HG02870 (cell line): ENCODE results near the gene SOX9.

Experiments used
- ATAC-seq: cut with Tn5 transposase; IDR thresholded peaks from one replicate; pipeline ENCODE4 v1.9.1; 2021; ENCODE audit warnings: mild to moderate bottlenecking, moderate library complexity; ENCODE audit not compliant: unreplicated experiment

The SOX9 gene

GRCh38 chr17:72120642-72121163, at the start of gene SOX9:
Gene SOX9 (plus strand): TSS chr17:72121020. CDS start chr17:72121392, 372 bp downstream.
- peak; percentile 79 for ATAC-seq

DNA sequence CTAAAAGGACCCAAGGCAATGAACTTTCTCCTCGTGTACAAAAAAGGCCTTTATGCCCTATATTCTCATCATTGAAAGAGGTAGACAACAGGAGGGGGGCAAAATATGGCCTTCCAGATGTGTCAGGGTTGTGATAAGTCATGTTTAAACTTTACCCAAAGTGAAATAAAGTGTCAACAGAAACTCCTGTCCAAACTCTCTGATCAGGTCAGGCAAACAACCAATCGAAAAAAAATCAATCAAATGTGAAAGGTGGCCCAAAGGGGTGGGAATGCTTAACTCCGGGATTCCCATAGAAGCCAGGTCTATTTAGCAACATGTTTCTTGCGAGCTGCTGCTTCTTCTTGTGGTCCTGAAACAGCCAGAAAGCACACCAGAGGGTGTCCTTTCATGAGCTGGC, 49.5 kb upstream of the SOX9 start:
- ATAC-seq = no peak

GRCh38 chr17:72075995-72076677, 44.7 kb upstream of the SOX9 start:
- ATAC-seq = no peak

DNA sequence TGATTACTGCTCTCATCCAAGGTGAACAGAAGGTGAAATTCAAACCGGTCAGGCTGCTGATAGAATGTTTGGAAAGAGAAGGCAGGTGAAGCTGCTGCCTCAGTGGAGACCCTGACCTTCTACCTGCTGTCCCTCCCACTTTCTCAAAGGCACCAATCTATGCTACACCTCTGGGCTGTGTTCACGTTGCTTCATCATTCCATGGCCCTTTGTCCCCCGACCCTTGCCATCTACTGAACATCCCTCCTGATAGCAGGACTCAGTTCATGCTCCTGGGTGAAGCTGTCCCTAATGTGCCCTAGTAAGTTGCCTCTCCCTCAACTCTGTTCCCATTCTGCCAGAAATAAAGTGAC, 44.2 kb upstream of the SOX9 start:
- no peak for ATAC-seq

DNA sequence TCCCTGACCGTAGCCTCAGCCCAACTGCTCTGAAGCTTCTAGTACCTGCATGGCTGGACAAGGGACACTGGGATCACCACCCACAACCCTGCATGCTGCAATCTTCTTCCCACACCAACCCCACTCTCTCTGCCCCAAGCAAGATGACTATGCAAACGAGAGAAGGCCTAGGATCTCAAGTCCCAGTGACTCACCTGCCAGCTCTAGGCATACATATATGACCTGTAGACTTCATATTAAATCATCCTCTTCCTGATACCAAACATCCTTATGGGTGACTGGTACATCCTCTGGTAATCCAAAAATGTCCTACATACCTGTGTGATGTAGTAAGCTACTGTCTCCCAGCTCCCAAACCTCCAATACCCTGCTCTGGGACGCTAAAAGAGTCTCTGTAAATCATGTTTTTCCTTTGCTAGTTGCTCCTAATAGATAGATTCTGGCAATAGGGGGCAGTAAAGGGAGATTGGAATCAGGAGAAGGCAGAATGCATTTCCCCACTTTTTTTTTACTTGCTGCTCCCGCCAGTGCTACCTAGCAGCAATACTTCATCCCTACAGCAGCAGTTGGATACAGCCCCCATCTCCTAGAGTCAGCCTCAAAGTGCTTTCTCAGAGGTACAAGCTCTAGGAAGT, 43.4 kb upstream of the SOX9 start:
- no peak for ATAC-seq

DNA sequence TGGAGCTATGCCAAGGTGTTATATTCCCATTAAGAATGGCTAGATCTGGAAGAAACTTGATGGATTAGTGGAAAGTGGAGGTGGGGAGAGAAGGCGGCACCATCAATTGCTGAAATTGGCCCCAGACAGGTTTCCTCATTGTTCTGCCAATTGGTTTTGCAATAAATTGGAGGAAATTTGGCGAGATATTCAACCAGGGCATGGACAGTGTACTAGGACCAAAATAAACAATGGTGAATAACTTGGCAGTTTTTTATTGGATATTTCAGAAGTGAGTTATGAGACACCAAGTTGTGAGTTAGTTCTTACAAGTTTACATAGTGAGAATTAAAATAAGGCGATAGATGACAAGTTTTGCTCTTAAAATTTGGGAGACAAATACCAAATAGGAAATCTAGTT, 41.1 kb upstream of the SOX9 start:
- ATAC-seq = no peak

DNA sequence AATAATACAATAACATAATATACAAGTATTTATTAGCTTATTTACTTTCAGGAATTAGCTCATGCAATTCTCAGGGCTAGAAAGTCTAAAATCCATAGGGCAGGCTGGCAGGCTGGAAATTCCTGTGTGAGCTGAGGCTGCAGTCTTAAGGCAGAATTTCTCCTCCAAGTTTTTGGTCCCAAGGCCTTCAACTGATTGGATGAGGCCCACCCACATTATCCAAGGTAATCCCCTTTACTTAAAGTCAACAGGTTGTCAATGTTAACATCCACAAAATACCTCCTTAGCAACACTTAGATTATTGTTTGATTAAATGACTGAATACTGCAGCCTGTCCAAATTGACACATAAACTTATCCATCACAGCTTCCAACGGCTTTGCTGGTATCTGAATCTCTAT, 32.9 kb upstream of the SOX9 start:
- ATAC-seq = no peak

DNA sequence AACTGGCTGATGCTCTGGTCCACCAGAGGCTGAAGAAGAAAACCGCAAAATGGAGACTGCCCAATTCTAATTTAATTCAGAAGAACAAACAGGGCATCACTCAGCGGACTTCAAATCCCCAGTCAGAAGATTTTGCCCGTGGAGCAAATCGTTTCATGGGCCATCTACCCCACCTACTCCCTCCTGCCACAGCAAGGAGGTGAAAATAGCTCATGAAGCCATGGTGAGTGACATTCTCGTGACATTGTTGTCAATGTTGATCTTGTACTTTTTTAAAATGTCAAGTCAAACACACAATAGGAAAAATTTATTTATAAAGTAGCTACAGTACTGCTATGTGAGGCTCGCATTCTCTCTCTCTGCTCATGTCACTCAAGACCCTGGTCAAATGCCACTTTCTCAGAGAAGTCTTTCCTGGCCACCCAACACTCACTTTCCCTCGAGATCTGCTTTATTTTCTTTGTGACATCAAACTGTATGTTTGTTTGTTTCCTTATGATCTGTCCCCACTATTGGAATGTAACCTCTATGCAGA, 31.3 kb upstream of the SOX9 start:
- no peak for ATAC-seq

- ATAC-seq = no peak
These were observed 30.7 kb upstream of the SOX9 start for GRCh38 chr17:72090108-72090507.

GRCh38 chr17:72092710-72093322, 28.0 kb upstream of the SOX9 start:
- ATAC-seq = no peak

- no peak for ATAC-seq
These were observed 27.1 kb upstream of the SOX9 start for GRCh38 chr17:72093707-72094106.

DNA sequence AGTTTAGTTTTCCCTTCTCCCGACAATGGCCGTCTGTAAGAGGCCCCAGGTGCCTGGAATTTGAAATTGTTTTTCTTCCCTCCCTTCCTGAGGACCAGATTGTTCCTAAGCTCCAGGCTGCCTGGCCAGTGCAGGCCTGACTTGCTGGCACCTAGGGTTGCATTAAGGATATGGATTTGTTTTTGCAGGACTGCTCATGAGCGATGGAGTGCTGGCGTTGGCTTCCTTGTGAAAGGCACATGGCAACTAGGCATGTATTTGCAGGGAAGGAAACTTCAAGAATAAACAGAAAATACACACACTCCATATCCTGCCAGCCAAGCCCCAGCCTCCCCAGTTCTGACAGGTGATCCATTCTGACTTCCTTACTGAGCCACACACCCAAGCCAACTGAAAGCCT, 25.5 kb upstream of the SOX9 start:
- no peak for ATAC-seq

- no peak for ATAC-seq
These were observed 23.7 kb upstream of the SOX9 start for GRCh38 chr17:72097144-72097543.

DNA sequence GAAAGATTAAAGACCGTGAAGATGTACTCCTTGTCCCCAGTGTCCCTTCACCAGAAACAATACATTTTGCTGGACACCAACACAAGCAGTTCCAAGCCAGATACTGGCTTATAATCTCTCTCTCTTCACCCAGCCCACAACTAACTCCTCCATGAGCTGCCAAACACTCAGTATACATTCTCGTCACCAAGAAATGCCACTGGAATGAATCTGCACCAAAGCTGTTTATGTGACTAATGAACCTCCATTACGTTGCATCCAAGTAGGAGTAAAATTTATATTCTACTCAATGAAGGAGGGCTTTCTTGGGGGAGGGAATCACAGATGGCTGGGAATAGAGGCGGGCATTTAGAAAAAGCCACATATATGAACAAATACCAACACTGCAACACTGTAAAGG, 20.9 kb upstream of the SOX9 start:
- no peak for ATAC-seq

- ATAC-seq = no peak
These were observed 20.4 kb upstream of the SOX9 start for GRCh38 chr17:72100470-72100869.

DNA sequence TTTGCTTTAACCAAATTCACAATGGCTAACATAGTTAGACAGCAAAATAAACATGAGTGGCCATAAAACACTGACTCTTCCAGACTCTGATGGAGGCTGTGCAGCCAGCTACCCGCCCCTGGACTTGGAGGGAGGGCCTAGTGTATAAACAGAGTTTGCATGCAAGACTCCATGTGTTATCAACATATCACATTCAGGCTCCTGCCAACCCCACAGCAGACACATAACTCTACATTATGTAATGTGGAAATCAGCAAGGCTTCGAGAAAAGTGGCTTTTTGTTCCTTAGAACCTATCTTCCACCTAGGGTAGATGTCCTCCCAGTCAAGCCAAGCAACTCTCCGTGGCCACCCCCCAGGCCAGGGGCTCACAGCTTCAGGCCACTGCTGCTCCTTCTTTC, 19.3 kb upstream of the SOX9 start:
- ATAC-seq = no peak

- no peak for ATAC-seq
These were observed 18.5 kb upstream of the SOX9 start for GRCh38 chr17:72102366-72102765.

DNA sequence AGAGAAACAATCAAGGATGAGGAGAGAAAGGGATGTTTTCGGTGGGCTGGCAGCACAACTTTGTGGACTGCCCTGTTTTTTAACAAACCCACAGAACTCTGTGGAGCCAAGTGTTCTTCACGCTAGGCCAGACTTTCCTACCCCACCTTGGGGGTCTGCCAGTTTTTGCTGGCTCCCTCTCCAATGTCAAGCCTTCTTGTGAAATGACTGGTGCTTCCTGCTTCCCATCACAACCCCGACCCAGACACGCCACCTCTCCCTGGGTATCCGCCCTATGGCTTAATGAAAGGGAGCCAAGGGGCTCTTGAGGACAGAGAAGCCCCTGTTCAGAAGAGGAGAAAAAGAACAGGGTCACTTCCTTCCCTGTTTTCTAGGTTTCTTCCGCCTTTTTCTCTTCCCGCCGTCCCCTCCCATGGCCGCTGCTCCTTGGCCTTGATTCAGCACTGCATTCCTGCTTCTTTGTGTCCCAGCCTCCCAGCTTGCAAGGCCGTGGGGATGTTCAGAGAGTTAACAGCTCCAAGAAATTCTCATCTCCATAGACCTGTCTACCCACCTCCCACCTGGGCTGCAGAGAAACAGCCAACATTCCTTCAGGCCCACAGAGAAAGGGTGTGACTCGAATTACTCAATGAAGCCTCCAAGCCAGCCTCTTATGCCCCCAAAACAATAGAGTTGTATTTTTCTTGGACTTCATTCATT, 16.5 kb upstream of the SOX9 start:
- ATAC-seq = no peak

DNA sequence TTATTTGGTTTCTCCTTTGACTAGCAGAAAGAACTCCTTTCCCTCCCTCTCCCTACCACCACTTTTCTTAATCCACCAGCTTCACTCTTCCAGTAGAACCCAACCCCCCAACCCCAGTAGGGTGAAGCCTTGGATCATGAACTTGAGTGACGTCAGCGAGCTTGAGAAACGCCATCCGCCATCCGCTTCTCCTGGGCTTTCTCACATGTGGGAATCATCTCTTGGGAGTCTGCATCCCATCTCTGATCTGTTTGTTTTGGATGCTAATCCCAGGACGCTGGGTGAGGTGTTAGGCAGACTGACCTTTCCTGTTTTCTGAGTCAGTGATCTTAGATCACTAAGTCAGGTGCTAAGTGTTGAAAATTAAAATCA, 16.0 kb upstream of the SOX9 start:
- no peak for ATAC-seq

DNA sequence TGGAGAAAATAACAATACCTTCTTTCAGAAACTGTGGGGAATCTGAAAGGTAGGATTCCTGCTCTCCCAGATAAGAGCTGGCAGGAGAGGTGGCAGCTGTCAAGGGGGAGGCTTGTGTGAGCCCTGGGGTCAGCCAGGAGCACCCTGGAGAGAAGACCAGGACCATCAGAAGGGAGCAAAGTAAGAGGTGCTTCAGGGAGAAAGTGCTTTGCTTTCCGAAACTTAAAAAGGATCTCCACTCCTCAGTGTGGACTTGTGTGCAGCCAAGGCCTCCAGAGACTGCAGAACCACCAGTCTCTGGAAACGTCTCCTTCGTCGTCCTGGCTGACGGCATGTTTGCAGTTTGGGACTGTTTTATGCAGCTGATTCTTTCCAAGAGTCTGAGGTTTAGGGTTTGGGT, 13.7 kb upstream of the SOX9 start:
- no peak for ATAC-seq

DNA sequence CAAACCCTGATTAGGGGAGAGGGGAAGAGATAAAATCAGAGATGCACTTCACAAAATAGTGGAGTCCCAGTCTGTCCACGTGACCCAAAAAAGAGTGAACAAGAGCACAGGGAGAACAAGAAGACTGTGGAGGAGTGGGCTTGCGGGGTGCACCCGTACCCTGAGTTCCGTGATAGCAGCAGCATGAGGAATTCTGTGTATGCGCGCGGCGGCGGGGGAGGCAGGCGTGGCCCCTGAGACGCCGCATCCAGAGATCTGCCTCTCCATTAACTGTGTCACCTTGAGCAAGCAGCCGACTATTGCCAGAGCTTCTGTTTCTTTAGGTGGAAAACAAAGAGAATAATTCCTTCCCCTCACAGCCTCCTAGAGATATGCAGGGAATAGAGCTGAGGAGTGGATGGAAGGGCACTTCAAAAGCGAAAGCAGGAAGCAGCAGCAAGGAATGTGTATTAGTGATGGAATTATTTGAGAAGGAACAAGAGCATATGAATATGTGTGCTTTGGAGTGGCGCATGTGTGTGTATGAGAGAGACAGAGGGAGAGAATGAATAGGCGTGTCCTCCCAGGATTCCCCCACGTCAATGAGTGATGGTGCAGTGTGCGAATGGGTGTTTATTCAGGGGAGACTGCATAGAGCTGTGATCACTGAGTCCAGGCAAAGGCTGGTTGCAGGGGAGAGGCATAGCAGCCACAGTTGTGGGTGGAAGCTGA, 10.4 kb upstream of the SOX9 start:
- no peak for ATAC-seq
